ENCODE measurements around the gene SELENOI. TPM values are rescaled to one million over a fixed set of nuclear protein-coding genes. Genes with fewer than 3 reads are reported as not detected.

The SELENOI gene
- total RNA-seq, 1 donor from 2014 or later: 10.8 TPM

GRCh38 chr2:26435106-26435505 is 89.2 kb downstream of the SELENOI start:
- Histone ChIP-seq H3K9me3 (replicated peaks) (no peaks in the 10 kb centered on the region), H3K4me3 (no peak overlapping the region), H3K4me1 (peaks cover 5% of the 10 kb centered on the region), H3K27me3 (ENCODE audit: low read depth) (no peaks in the 10 kb centered on the region), H3K36me3 (no peaks in the 10 kb centered on the region), H3K27ac (replicated peaks) (no peak overlapping the region)
- TF ChIP-seq CTCF (IDR thresholded peaks at IDR 0.05; ENCODE audit: borderline replicate concordance): no peak
- DNase-seq: no peak
- intact Hi-C loops (cut with micrococcal nuclease): no loop called here

GRCh38 chr2:26438526-26438925 is 92.6 kb downstream of the SELENOI start:
- Histone ChIP-seq H3K4me1 (no peaks in the 10 kb centered on the region), H3K4me3 (no peak overlapping the region), H3K27ac (replicated peaks) (no peak overlapping the region), H3K9me3 (replicated peaks) (no peaks in the 10 kb centered on the region), H3K36me3 (no peaks in the 10 kb centered on the region), H3K27me3 (ENCODE audit: low read depth) (no peaks in the 10 kb centered on the region)
- intact Hi-C loops (cut with micrococcal nuclease): no loop called here
- no peak for DNase-seq
- no peak for TF ChIP-seq CTCF (IDR thresholded peaks at IDR 0.05; ENCODE audit: borderline replicate concordance)

GRCh38 chr2:26438926-26439325 is 93.0 kb downstream of the SELENOI start:
- TF ChIP-seq CTCF (IDR thresholded peaks at IDR 0.05; ENCODE audit: borderline replicate concordance): no peak
- H3K4me1 ChIP-seq: peaks cover 2% of the 10 kb centered on the region
- intact Hi-C loops (cut with micrococcal nuclease): no loop called here
- no peak for DNase-seq
- H3K4me3 ChIP-seq: no peak overlapping the region
- no peaks in the 10 kb centered on the region for H3K27me3 ChIP-seq (ENCODE audit: low read depth)
- no peaks in the 10 kb centered on the region for H3K9me3 ChIP-seq (replicated peaks)
- no peak overlapping the region for H3K27ac ChIP-seq (replicated peaks)
- no peaks in the 10 kb centered on the region for H3K36me3 ChIP-seq

- no peak for DNase-seq
- intact Hi-C loops (cut with micrococcal nuclease): no loop called here
- TF ChIP-seq CTCF (IDR thresholded peaks at IDR 0.05; ENCODE audit: borderline replicate concordance): no peak
- Histone ChIP-seq H3K27me3 (ENCODE audit: low read depth) (no peaks in the 10 kb centered on the region), H3K27ac (replicated peaks) (no peak overlapping the region), H3K4me3 (no peak overlapping the region), H3K36me3 (no peaks in the 10 kb centered on the region), H3K4me1 (peaks cover 4% of the 10 kb centered on the region), H3K9me3 (replicated peaks) (no peaks in the 10 kb centered on the region)
Observed at GRCh38 chr2:26442301-26442700, 96.4 kb downstream of the SELENOI start.

GRCh38 chr2:26442707-26443106 is 96.8 kb downstream of the SELENOI start:
- Histone ChIP-seq H3K4me3 (no peak overlapping the region), H3K27ac (replicated peaks) (no peak overlapping the region), H3K36me3 (no peaks in the 10 kb centered on the region), H3K27me3 (ENCODE audit: low read depth) (no peaks in the 10 kb centered on the region), H3K4me1 (peaks cover 4% of the 10 kb centered on the region), H3K9me3 (replicated peaks) (no peaks in the 10 kb centered on the region)
- intact Hi-C loops (cut with micrococcal nuclease): no loop called here
- DNase-seq: no peak
- TF ChIP-seq CTCF (IDR thresholded peaks at IDR 0.05; ENCODE audit: borderline replicate concordance): no peak

- no peak for TF ChIP-seq CTCF (IDR thresholded peaks at IDR 0.05; ENCODE audit: borderline replicate concordance)
- Histone ChIP-seq H3K36me3 (no peaks in the 10 kb centered on the region), H3K4me3 (no peak overlapping the region), H3K27me3 (ENCODE audit: low read depth) (no peaks in the 10 kb centered on the region), H3K4me1 (peaks cover 4% of the 10 kb centered on the region), H3K9me3 (replicated peaks) (no peaks in the 10 kb centered on the region), H3K27ac (replicated peaks) (no peak overlapping the region)
- DNase-seq: no peak
- intact Hi-C loops (cut with micrococcal nuclease): no loop called here
Observed at GRCh38 chr2:26444236-26444635, 98.3 kb downstream of the SELENOI start.
